Mononuclear cell (primary cell): ENCODE measurements around the gene NID1. TPM values are rescaled to one million over a fixed set of nuclear protein-coding genes. Genes with fewer than 3 reads are reported as not detected.
"Not testable (repeated sequence)": the region's sequence is repeated elsewhere in the genome, so short reads cannot be mapped to it uniquely, and the experiment has no call there.

ENCODE experiments used
- H3K27me3 ChIP-seq: 2 replicates; pipeline ENCODE4 v1.6.0; 2011; ENCODE audit warnings: low read length, control low read depth; ENCODE audit not compliant: insufficient read depth
- H3K4me1 ChIP-seq: 2 replicates; pipeline ENCODE4 v1.5.1; 2011; ENCODE audit warnings: mild to moderate bottlenecking, low read length, control low read depth; ENCODE audit not compliant: insufficient read depth
- H3K4me3 ChIP-seq: 2 replicates; pipeline ENCODE4 v1.5.1; 2011; ENCODE audit warnings: mild to moderate bottlenecking, low read length, moderate library complexity
- H3K9me3 ChIP-seq: 2 replicates; pipeline ENCODE4 v1.5.1; 2011; ENCODE audit warnings: low read depth, mild to moderate bottlenecking, control low read depth, low read length
- total RNA-seq: library from RNA; depleted of rRNA; stranded (reverse); fragments of >200 nt; gene quantifications from one replicate; pipeline ENCODE4 v1.2.3, GENCODE V29; 2012

The NID1 gene
- total RNA-seq, 1 donor, result 6.1 TPM

DNA sequence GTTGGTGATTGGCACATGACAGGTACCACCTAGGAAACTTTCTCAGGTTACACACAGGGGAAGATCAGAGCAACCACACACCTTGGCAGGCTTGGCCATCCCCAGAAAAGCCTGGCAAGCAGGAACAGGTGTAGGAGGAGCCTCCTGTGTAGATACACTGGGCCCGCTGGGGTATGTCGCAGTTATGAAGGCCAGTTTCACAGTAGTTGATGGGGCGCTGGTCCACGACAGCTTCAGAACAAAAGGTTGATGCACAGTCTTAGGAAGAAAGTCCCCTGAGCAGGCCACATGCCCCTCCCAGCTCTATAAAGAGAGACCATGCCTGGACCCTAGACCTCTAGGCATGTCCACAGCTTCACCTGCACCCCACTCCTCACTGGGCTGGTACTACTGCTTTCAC lies 51.6 kb downstream of the NID1 start:
- Histone ChIP-seq H3K27me3 (no peaks in the 10 kb centered on the region), H3K4me3 (no peak overlapping the region), H3K9me3 (no peaks in the 10 kb centered on the region), H3K4me1 (no peaks in the 10 kb centered on the region)

DNA sequence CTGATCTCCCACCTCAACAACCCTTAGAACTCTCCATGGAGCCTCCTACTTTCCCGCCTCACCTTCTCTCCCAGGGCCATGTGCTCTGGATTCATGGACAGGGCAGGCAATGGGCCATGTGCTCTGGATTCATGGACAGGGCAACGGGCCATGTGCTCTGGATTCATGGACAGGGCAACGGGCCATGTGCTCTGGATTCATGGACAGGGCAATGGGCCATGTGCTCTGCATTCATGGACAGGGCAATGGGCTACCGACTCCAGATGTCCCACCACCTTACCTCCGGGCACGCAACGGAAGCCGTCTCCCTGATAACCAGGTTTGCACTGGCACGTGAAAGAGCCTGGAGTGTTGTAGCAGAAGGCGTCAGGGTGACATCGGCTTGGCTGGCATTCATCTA lies 53.2 kb downstream of the NID1 start:
- Histone ChIP-seq H3K4me3 (no peak overlapping the region), H3K9me3 (no peaks in the 10 kb centered on the region), H3K27me3 (no peaks in the 10 kb centered on the region), H3K4me1 (no peaks in the 10 kb centered on the region)

DNA sequence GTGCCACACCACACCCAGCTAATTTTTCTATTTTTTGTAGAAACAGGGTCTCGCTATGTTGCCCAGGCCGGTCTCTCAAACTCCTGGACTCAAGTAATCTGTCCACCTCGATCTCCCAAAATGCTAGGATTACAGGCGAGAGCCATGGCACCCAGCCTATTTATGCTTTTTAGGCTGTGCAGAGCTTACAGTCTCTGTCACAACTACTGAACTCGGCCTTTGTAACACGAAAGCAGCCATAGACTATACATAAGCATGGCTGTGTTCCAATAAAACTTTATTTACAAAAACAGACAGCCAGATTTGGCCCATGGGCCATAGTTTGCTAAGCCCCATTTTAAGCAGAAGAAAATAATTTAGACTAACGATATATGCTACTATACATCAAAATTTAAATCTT lies 54.4 kb downstream of the NID1 start:
- no peaks in the 10 kb centered on the region for H3K9me3 ChIP-seq
- no peaks in the 10 kb centered on the region for H3K27me3 ChIP-seq
- H3K4me1 ChIP-seq, result no peaks in the 10 kb centered on the region
- H3K4me3 ChIP-seq, result no peak overlapping the region

DNA sequence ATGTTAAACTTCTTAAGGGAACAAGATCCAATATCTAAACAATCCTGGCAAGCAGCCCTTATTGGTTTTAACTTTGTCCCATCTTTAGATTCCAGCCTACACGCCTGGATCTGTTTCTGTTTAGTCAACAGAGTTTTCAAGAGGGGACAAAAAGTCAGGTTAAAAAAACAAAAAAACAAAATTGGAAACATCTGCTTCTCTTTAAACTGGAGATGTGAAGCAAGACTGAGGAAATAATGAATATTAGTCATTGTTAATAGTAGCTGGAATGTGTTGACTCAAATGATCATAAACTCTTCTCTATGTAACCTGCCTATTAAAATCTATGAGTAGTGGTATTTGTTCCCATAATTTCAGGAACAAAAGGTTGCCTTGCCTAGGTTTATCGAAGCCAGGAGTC lies 55.0 kb downstream of the NID1 start:
- no peaks in the 10 kb centered on the region for H3K27me3 ChIP-seq
- no peaks in the 10 kb centered on the region for H3K9me3 ChIP-seq
- no peaks in the 10 kb centered on the region for H3K4me1 ChIP-seq
- H3K4me3 ChIP-seq, result no peak overlapping the region

DNA sequence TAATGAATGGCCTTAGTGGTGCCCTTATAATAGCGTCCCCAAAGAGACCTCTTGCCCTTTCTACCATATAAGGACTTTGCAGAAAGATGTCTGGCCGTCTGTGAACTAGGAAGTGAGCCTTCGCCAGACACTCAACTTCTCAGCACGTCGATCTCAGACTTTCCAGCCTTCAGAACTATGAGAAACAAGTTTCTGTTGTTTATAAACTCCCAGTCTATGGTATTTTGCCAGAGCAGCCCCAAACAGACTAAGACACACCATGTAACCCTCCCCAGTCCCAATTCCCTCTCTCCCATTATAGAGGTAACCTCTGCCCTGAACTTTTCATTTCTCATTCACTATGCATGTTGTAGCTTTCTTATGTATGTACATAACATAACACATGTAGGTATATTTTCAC lies 55.7 kb downstream of the NID1 start:
- H3K9me3 ChIP-seq, result no peaks in the 10 kb centered on the region
- no peaks in the 10 kb centered on the region for H3K27me3 ChIP-seq
- H3K4me3 ChIP-seq, result no peak overlapping the region

DNA sequence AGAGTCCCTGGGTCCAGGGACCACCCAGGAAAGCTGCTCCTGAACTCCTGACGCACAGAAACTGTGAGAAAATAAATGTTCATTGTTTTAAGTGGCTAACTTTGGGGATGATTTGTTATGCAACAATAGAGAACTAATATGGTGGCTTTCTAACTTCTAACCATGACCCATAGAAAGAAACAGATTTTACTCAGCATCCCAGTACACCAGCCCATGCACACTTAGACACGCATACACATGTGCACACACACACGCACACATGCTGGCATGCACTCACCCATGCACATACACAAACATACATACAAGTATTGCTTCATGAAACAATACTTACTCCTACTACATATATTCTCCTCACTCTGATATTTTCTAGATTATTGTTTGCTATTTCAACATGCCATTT lies 57.1 kb downstream of the NID1 start:
- Histone ChIP-seq H3K4me3 (no peak overlapping the region), H3K4me1 (no peaks in the 10 kb centered on the region), H3K27me3 (no peaks in the 10 kb centered on the region), H3K9me3 (no peaks in the 10 kb centered on the region)

More for the DNA sequence above, 55.7 kb downstream of the NID1 start:
- H3K4me1 ChIP-seq, result no peaks in the 10 kb centered on the region

DNA sequence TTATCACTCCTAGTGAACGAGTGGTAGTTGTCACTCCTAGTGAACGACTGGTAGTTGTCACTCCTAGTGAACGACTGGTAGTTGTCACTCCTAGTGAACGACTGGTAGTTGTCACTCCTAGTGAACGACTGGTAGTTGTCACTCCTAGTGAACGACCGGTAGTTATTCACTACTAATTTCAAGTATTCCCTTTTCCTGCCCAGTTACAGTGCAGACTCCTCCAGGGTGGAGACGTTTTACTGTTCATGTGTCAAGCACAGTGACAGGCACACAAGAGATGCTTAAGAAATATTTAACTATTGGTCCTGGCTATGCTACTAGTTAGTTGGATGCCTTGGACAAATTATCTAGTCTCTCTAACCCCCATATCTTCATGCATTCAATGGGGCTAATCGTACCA lies 61.8 kb downstream of the NID1 start:
- H3K4me1 ChIP-seq, result peaks cover 26% of the 10 kb centered on the region
- H3K27me3 ChIP-seq, H3K4me3 ChIP-seq, H3K9me3 ChIP-seq: not testable (repeated sequence)

DNA sequence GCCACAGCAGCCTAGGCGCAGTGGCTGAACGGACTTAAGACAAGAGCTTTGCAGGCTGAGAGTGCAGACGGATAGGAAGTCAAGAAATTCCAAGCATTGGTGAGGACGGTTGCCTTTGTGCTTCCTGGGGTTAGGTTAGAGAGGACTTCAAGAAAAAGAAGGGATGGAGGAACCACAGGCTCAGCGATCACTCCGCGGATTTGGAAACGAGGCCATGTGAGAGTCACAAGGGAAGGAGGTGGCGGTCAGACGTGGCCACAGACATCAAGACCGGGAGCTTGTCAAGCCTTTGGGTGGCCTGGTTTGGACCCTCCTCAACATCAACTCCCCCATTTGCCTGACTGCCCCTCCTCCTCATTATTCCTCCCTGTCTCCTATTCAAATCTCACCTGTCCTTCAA lies 62.3 kb downstream of the NID1 start:
- Histone ChIP-seq H3K4me1 (peaks cover 31% of the 10 kb centered on the region), H3K4me3 (no peak overlapping the region), H3K27me3 (no peaks in the 10 kb centered on the region), H3K9me3 (no peaks in the 10 kb centered on the region)

DNA sequence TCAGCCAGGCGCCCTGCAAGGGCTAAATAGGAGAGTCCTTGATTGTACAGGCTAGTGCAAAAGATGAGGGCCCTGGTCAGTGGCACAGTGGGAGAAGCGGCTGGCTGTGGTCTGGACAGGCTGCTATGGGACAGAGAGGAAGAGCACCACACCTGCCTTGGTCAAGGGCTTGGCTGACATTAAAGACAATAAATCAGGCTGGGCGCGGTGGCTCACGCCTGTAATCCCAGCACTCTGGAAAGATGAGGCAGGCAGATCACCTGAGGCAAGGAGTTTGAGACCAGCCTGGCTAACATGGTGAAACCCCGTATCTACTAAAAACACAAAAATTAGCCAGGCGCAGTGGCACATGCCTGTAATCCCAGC lies 62.9 kb downstream of the NID1 start:
- Histone ChIP-seq H3K4me3 (no peak overlapping the region), H3K9me3 (no peaks in the 10 kb centered on the region), H3K27me3 (no peaks in the 10 kb centered on the region), H3K4me1 (peaks cover 33% of the 10 kb centered on the region)

DNA sequence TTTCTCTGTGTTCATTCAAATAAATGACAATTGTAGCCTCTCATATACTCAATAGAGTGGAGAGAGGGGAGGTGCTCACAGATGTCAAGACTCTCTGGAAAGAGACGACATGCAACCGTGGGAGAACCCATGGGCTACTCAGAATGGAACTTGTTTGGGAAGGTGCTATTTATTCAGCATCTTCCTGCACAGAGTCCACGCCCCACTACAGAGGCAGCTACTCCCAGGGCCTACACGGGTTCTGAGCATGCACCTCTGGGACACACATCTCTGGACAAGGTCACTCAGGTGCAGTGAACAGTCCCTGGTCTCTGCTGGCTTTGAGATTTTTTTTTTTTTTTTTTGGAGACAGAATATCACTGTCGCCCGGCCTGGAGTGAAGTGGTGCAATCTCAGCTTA lies 64.1 kb downstream of the NID1 start:
- H3K4me1 ChIP-seq, result peaks cover 42% of the 10 kb centered on the region
- no peak overlapping the region for H3K4me3 ChIP-seq
- no peaks in the 10 kb centered on the region for H3K9me3 ChIP-seq
- no peaks in the 10 kb centered on the region for H3K27me3 ChIP-seq

DNA sequence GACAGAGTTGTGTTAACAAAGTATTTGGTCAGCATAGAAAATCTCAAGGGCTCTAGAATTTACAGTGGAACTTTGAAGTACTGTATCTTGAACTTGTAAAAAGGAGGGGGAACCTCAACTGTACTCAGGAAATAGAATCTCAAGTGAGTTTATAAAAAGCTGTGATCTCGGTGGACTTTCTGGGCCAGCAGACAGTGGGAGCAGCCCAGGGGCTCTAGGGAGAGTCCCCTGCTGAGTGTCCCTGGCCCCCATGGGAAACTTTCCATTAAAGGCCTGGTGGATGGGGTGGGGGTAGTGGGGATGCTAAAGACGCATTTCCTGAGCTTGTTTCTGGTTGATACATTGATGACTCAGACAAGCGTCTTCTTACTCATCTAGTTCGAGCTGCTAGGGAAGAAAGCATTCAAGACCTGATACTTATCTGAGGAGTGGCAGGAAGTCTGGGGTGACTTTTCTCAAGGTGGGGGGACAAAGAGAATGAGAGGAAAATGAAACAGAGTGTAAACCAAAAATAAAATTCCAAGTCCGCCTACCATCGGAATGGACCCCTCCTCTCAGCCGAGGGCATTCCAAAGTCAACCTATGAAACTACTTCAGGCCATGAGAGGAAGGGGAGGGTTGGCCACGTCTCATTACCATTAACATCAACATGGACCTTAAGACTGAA lies 65.5 kb downstream of the NID1 start:
- no peaks in the 10 kb centered on the region for H3K27me3 ChIP-seq
- no peaks in the 10 kb centered on the region for H3K9me3 ChIP-seq
- H3K4me1 ChIP-seq, result peaks cover 42% of the 10 kb centered on the region
- H3K4me3 ChIP-seq, result no peak overlapping the region

DNA sequence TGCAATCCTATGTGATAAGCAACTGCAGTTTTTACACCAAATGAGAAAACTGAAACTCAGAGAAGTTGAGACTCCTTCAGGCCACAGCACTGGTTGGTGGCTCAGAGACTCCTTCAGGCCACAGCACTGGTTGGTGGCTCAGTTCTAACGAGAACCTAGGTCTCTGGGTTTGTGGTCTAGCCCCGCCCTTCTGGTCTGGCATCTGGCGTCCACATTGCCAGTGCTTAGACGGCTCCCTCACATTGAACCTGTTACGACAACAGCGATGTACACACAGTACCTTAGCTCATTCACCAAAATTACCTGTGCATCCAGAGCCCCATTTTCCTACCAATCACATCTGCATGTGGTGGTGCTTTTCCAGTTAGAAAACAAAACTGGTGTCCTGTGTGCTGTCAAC lies 66.1 kb downstream of the NID1 start:
- H3K9me3 ChIP-seq, result no peaks in the 10 kb centered on the region
- no peaks in the 10 kb centered on the region for H3K27me3 ChIP-seq
- H3K4me3 ChIP-seq, result no peak overlapping the region
- H3K4me1 ChIP-seq, result peaks cover 42% of the 10 kb centered on the region

DNA sequence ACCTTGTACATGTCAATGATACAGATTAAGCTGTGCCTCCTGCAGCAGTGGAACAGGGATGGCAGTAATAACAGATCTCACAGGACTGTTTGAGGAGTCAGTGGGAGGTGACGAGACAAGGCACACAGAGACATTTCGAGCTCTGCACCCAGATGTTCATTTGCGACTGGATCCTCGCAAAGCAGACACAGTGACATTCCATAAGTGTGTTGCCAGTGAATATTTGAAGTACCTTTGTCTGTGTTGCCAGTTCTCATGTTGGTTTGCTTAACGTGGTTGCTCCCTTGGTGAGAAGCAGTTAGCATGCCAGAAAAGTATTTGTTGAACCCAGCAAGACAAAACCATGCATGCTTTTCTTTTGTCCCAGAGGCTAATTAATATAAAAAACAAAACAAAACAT lies 67.0 kb downstream of the NID1 start:
- no peaks in the 10 kb centered on the region for H3K9me3 ChIP-seq
- H3K27me3 ChIP-seq, result no peaks in the 10 kb centered on the region
- H3K4me3 ChIP-seq, result no peak overlapping the region
- peaks cover 42% of the 10 kb centered on the region for H3K4me1 ChIP-seq

DNA sequence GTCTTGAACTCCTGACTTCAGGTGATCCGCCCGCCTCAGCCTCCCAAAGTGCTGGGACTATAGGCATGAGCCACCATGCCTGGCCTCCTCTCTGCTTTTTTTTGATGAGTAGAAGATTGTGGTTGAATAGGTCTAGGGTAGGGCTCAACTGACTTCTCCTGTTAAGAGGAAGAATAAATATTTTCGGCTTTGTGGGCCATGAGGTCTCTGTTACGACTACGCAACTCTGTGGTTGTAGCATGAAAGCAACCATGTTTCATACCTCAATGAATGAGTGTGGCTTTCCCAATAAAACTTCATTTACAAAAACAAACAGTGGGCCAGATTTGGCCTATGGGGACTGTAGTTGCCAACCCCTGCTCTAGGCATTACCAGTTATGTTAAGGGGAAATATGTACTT lies 67.8 kb downstream of the NID1 start:
- Histone ChIP-seq H3K9me3 (no peaks in the 10 kb centered on the region), H3K4me1 (peaks cover 42% of the 10 kb centered on the region), H3K27me3 (no peaks in the 10 kb centered on the region), H3K4me3 (no peak overlapping the region)

DNA sequence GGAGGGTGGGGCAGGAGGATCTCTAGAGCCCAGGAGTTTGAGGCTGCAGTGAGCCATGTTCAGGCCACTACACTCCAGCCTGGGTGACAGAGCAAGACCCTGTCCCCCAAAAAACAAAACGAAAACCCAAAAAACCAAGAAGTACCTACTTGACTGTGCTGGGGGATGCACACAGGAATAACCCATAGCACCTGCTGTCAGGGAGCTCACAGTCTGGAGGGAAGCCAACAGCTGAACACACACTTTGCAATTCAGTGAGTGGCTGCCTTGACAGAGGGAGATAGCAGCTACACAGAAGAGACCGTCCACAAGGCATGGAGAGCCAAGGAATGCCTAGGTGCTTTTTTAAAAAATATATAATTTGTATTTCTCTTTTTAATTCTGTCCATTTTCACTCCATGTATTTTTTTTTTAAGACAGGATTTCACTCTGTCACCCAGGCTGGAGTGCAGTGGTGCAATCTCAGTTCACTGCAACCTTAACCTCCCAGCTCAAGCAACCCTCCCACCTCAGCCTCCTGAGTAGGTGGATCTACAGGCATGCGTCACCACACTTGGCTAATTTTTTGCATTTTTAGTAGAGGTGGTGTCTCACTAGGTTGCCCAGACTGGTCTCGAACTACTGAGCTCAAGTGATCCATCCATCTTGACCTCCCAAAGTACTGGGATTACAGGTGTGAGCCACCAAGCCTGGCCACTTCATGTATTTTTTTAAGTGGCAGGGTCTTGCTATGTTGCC lies 68.7 kb downstream of the NID1 start:
- H3K4me3 ChIP-seq, result no peak overlapping the region
- no peaks in the 10 kb centered on the region for H3K9me3 ChIP-seq
- no peaks in the 10 kb centered on the region for H3K27me3 ChIP-seq
- peaks cover 38% of the 10 kb centered on the region for H3K4me1 ChIP-seq

DNA sequence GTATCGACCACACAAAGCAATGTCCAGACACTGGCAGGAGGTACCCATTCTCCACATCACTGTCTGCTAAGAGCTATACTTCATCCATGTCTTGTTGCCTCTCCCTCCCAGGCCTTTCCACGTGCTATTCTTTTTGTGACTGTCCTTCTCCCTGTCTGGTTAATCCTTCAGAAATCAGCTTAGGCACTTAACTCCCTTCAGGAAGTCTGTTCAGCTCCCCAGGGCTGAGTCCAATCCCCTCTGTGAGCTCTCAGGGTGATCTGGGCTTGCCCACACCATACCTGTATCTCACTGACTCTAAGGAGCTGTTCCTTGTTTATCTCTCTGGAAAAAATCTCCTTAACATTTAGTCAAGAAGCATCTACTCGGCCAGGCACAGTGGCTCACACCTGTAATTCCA lies 69.4 kb downstream of the NID1 start:
- Histone ChIP-seq H3K4me3 (no peak overlapping the region), H3K9me3 (no peaks in the 10 kb centered on the region), H3K4me1 (peaks cover 38% of the 10 kb centered on the region), H3K27me3 (no peaks in the 10 kb centered on the region)
